SK-N-SH treated with all-trans-retinoic acid at 6 μM for 48 hours (cell line): ENCODE results near the gene CHDH.

Source experiments
- ATAC-seq: fragments of 200-7000 bp; cut with Tn5 transposase; 3 replicates; pipeline ENCODE4 v1.9.1; 2020; ENCODE audit warnings: mild to moderate bottlenecking, moderate library complexity
- ARNTL ChIP-seq: fragments of 450-650 bp; formaldehyde crosslinking; IDR thresholded peaks from 2 replicates; pipeline ENCODE4 v1.5.0; 2020; ENCODE audit warnings: low read depth, mild to moderate bottlenecking, moderate library complexity, borderline replicate concordance
- BACH2 ChIP-seq: fragments of 250-450 bp; sonication (Bioruptor Pico); IDR thresholded peaks from 2 replicates; pipeline ENCODE4 v1.9.0; 2021; ENCODE audit warnings: mild to moderate bottlenecking, borderline replicate concordance
- CSDC2 ChIP-seq: fragments of 250-450 bp; sonication (Bioruptor Pico); IDR thresholded peaks from 2 replicates; pipeline ENCODE4 v1.5.0; 2020; ENCODE audit warnings: mild to moderate bottlenecking, moderate library complexity
- ISL1 ChIP-seq: fragments of 250-450 bp; sonication (Bioruptor Pico); IDR thresholded peaks from 2 replicates; pipeline ENCODE4 v2.1.2; 2022; ENCODE audit warnings: mild to moderate bottlenecking, moderate library complexity
- OSR1 ChIP-seq: fragments of 250-450 bp; sonication (Bioruptor Pico); IDR thresholded peaks from 2 replicates; pipeline ENCODE4 v1.8.0; 2022; ENCODE audit warnings: moderate library complexity, mild to moderate bottlenecking, inconsistent platforms
- PPARA ChIP-seq: fragments of 250-450 bp; sonication (Bioruptor Pico); IDR thresholded peaks from 2 replicates; pipeline ENCODE4 v1.5.0; 2020; ENCODE audit warnings: mild to moderate bottlenecking, borderline replicate concordance
- RARB ChIP-seq: fragments of 250-450 bp; sonication (Bioruptor Pico); IDR thresholded peaks from 2 replicates; pipeline ENCODE4 v1.8.0; 2021; ENCODE audit warnings: mild to moderate bottlenecking, moderate library complexity
- SNAI2 ChIP-seq: fragments of 250-450 bp; sonication (Bioruptor Pico); IDR thresholded peaks from 2 replicates; pipeline ENCODE4 v1.5.0; 2020; ENCODE audit warnings: mild to moderate bottlenecking, moderate library complexity
- TCF4 ChIP-seq: fragments of 250-450 bp; sonication (Bioruptor Pico); IDR thresholded peaks from 2 replicates; pipeline ENCODE4 v1.8.0; 2021; ENCODE audit warnings: mild to moderate bottlenecking, moderate library complexity, borderline replicate concordance
- TOX ChIP-seq: fragments of 250-450 bp; sonication (Bioruptor Pico); IDR thresholded peaks from 2 replicates; pipeline ENCODE4 v1.8.0; 2021; ENCODE audit warnings: mild to moderate bottlenecking, moderate library complexity, borderline replicate concordance
- ZC3H10 ChIP-seq: fragments of 250-450 bp; sonication (Bioruptor Pico); IDR thresholded peaks from 2 replicates; pipeline ENCODE4 v1.5.1; 2021; ENCODE audit warnings: mild to moderate bottlenecking, moderate library complexity
- ZFP30 ChIP-seq: fragments of 450-650 bp; formaldehyde crosslinking; IDR thresholded peaks from 2 replicates; pipeline ENCODE4 v1.5.0; 2022; ENCODE audit warnings: mild to moderate bottlenecking, moderate library complexity
- ZNF565 ChIP-seq: fragments of 450-650 bp; formaldehyde crosslinking; conservative IDR thresholded peaks from 2 replicates; pipeline ENCODE4 v1.5.0; 2020; ENCODE audit warnings: low read depth, mild to moderate bottlenecking, moderate library complexity
- ZNF8 ChIP-seq: fragments of 450-650 bp; formaldehyde crosslinking; IDR thresholded peaks from 2 replicates; pipeline ENCODE4 v1.5.0; 2020; ENCODE audit warnings: mild to moderate bottlenecking, moderate library complexity
- TF ChIP-seq, protein P1 (sequence below): fragments of 250-450 bp; sonication (Bioruptor Pico); IDR thresholded peaks from 2 replicates; pipeline ENCODE4 v1.8.0; 2020; ENCODE audit warnings: mild to moderate bottlenecking, moderate library complexity, borderline replicate concordance
- TF ChIP-seq, protein P2 (sequence below): fragments of 250-450 bp; sonication (Bioruptor Pico); IDR thresholded peaks from 2 replicates; pipeline ENCODE4 v1.5.1; 2020; ENCODE audit warnings: low read depth, mild to moderate bottlenecking, moderate library complexity
- TF ChIP-seq, protein P3 (sequence below): fragments of 250-450 bp; sonication (Bioruptor Pico); IDR thresholded peaks from 2 replicates; pipeline ENCODE4 v1.5.0; 2020; ENCODE audit warnings: mild to moderate bottlenecking, moderate library complexity
- TF ChIP-seq, protein P4 (sequence below): fragments of 250-450 bp; sonication (Bioruptor Pico); IDR thresholded peaks from 2 replicates; pipeline ENCODE4 v1.5.1; 2021; ENCODE audit warnings: mild to moderate bottlenecking, moderate library complexity

CHDH gene

GRCh38 chr3:53844262-53845102 is 1.7 kb downstream of the CHDH start:
- TF ChIP-seq SNAI2 (CRISPR knock-in tag) (no peak), ZFP30 (no peak), PPARA (CRISPR knock-in tag) (no peak), ARNTL (no peak), ISL1 (CRISPR knock-in tag) (no peak), ZNF8 (CRISPR knock-in tag) (no peak), RARB (CRISPR knock-in tag) (no peak), ZNF565 (CRISPR knock-in tag) (no peak), TCF4 (no peak), BACH2 (no peak), TOX (CRISPR knock-in tag) (no peak), CSDC2 (CRISPR knock-in tag) (no peak)
- TF ChIP-seq, protein P1, sequence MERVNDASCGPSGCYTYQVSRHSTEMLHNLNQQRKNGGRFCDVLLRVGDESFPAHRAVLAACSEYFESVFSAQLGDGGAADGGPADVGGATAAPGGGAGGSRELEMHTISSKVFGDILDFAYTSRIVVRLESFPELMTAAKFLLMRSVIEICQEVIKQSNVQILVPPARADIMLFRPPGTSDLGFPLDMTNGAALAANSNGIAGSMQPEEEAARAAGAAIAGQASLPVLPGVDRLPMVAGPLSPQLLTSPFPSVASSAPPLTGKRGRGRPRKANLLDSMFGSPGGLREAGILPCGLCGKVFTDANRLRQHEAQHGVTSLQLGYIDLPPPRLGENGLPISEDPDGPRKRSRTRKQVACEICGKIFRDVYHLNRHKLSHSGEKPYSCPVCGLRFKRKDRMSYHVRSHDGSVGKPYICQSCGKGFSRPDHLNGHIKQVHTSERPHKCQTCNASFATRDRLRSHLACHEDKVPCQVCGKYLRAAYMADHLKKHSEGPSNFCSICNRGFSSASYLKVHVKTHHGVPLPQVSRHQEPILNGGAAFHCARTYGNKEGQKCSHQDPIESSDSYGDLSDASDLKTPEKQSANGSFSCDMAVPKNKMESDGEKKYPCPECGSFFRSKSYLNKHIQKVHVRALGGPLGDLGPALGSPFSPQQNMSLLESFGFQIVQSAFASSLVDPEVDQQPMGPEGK: no peak
- TF ChIP-seq, protein P2, sequence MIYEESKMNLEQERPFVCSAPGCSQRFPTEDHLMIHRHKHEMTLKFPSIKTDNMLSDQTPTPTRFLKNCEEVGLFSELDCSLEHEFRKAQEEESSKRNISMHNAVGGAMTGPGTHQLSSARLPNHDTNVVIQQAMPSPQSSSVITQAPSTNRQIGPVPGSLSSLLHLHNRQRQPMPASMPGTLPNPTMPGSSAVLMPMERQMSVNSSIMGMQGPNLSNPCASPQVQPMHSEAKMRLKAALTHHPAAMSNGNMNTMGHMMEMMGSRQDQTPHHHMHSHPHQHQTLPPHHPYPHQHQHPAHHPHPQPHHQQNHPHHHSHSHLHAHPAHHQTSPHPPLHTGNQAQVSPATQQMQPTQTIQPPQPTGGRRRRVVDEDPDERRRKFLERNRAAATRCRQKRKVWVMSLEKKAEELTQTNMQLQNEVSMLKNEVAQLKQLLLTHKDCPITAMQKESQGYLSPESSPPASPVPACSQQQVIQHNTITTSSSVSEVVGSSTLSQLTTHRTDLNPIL: no peak
- TF ChIP-seq, protein P3, sequence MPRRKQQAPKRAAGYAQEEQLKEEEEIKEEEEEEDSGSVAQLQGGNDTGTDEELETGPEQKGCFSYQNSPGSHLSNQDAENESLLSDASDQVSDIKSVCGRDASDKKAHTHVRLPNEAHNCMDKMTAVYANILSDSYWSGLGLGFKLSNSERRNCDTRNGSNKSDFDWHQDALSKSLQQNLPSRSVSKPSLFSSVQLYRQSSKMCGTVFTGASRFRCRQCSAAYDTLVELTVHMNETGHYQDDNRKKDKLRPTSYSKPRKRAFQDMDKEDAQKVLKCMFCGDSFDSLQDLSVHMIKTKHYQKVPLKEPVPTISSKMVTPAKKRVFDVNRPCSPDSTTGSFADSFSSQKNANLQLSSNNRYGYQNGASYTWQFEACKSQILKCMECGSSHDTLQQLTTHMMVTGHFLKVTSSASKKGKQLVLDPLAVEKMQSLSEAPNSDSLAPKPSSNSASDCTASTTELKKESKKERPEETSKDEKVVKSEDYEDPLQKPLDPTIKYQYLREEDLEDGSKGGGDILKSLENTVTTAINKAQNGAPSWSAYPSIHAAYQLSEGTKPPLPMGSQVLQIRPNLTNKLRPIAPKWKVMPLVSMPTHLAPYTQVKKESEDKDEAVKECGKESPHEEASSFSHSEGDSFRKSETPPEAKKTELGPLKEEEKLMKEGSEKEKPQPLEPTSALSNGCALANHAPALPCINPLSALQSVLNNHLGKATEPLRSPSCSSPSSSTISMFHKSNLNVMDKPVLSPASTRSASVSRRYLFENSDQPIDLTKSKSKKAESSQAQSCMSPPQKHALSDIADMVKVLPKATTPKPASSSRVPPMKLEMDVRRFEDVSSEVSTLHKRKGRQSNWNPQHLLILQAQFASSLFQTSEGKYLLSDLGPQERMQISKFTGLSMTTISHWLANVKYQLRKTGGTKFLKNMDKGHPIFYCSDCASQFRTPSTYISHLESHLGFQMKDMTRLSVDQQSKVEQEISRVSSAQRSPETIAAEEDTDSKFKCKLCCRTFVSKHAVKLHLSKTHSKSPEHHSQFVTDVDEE (CRISPR knock-in tag): no peak
- TF ChIP-seq, protein P4, sequence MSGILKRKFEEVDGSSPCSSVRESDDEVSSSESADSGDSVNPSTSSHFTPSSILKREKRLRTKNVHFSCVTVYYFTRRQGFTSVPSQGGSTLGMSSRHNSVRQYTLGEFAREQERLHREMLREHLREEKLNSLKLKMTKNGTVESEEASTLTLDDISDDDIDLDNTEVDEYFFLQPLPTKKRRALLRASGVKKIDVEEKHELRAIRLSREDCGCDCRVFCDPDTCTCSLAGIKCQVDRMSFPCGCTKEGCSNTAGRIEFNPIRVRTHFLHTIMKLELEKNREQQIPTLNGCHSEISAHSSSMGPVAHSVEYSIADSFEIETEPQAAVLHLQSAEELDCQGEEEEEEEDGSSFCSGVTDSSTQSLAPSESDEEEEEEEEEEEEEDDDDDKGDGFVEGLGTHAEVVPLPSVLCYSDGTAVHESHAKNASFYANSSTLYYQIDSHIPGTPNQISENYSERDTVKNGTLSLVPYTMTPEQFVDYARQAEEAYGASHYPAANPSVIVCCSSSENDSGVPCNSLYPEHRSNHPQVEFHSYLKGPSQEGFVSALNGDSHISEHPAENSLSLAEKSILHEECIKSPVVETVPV (CRISPR knock-in tag): no peak
- no peak; the same call in 2 of the 3 replicates for ATAC-seq

DNA sequence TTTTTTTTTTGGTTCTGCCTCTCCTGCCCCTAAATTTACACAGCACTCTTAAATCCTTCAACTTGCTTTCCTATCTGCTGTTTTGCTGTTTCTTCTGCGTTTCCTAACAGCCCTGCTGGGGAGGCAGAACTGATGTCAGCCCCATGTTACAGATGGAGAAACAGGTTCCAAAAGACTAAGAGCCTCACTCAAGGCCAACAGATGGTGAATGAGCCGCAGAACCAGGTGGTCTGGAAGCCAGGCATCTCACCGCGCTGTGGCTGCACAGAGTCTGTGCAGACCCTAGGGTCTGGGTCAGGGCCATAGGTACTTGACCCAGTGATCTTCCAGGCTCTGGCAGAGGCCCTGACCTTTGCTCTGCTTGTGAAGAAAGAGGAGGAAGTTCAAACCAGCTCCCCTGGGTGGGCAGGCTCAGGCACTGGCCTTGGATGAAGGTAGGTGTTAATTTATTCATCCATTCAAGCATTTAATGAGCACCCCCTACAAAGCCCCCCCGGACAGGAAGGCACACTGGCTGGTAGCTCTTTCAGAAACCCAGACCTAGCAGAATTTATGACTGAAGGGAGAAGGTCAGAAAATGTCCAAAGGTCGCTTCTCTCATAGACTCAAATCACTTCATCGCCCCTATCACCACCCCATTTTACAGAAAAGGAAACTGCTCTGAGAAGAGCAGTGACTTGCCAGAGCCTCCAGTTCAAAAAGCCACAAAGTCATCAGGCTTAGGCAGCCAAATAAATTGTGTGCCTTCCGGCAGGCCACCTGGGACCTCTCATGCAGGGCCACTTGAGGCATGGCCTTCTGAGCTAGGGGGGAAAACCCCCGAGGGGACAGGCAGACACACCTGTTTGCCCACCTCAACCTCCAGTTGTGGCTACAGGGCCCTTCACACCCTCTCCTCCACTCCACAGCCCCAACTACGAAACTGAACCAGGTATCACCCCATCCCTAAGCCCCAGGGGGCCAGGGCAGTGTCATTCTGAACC is 2.7 kb downstream of the CHDH start:
- no peak for ATAC-seq
- TF ChIP-seq OSR1 (CRISPR knock-in tag) (no peak), RARB (CRISPR knock-in tag) (no peak), ZC3H10 (CRISPR knock-in tag) (no peak)
- TF ChIP-seq, protein P4 (CRISPR knock-in tag): no peak
